GM12874 (cell line): ENCODE data around the gene TBCEL.

ENCODE experiments used
- TF ChIP-seq, protein P1 (sequence below): IDR thresholded peaks from 2 replicates; pipeline ENCODE4 v1.5.1; 2011; ENCODE audit warnings: low read depth, mild to moderate bottlenecking, control low read depth, low read length, moderate library complexity; ENCODE audit not compliant: insufficient read depth

The TBCEL gene

DNA sequence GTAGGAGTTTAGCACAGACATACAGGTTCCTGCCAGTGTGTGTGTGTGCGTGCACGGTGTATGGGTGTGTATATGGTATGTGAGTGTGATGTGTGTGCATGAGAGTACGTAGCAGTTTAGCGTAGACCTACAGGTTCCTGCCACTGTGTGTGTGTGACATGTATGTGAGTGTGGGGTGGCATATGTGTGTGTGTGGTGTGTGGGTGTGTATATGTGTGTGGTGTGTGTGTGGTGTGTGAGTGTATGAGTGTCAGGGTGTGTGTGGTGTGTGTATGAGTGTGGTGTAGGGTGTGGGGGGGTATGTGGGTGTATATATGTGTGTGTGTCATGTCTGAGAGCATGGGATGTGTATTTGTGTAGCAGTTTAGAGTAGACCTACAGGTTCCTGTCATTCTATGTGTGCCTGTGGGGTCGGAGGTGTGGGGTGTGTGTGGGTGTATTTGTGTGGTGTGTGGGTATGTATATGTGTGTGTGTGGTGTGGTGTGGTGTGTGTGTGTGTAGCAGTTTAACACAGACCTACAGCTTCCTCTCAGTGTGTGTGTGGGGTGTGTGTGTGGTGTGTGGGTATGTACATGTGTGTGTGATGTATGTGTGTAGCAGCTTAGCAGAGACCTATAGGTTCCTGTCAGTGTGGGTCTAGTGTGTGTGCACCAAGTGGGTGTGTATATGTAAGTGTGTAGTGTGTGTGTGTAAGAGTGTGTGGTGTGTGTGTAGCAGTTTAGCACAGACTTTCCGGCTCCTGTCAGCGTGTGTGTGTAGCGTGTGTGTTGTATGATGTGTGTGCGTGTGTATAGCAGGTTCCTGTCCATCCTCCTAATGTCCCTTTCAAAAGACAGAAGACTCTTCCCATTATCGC, 31.8 kb upstream of the TBCEL start:
- TF ChIP-seq, protein P1, sequence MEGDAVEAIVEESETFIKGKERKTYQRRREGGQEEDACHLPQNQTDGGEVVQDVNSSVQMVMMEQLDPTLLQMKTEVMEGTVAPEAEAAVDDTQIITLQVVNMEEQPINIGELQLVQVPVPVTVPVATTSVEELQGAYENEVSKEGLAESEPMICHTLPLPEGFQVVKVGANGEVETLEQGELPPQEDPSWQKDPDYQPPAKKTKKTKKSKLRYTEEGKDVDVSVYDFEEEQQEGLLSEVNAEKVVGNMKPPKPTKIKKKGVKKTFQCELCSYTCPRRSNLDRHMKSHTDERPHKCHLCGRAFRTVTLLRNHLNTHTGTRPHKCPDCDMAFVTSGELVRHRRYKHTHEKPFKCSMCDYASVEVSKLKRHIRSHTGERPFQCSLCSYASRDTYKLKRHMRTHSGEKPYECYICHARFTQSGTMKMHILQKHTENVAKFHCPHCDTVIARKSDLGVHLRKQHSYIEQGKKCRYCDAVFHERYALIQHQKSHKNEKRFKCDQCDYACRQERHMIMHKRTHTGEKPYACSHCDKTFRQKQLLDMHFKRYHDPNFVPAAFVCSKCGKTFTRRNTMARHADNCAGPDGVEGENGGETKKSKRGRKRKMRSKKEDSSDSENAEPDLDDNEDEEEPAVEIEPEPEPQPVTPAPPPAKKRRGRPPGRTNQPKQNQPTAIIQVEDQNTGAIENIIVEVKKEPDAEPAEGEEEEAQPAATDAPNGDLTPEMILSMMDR: no peak

DNA sequence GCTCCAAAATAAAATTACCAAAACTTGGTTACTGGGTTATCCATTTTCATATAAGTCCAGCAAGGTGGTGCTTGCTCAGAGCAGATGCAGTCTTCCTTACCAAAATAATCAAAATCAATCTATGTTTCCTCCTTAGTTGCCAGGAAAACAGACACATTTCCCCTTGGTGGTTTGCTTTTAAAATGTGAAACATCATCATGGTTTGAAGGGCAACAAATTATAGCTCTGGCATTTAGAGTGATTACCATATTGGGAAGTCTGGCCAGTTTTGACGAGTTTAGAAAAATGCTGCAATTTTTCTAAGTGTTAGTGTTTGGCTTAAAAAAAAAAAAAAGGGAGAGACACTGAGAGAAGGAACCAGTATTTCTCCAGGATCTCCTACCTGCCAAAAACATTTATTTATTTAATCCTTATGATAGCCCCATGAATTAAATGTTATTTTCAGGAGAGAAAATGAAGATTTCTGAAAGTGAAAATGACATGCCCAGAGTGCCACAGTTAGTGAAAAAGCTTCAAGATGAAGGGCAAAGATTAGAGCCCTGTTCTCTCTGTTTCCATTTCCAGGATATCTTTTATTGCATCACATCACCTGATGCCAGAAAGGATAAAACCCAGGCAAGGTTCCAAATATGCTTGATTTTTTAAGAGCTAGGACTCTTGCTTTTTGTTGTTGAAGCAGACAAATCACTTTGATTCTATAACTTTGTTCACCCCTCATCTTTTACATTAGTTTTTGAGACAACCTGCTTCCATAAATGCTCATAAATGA, 29.6 kb upstream of the TBCEL start:
- TF ChIP-seq, protein P1: no peak

DNA sequence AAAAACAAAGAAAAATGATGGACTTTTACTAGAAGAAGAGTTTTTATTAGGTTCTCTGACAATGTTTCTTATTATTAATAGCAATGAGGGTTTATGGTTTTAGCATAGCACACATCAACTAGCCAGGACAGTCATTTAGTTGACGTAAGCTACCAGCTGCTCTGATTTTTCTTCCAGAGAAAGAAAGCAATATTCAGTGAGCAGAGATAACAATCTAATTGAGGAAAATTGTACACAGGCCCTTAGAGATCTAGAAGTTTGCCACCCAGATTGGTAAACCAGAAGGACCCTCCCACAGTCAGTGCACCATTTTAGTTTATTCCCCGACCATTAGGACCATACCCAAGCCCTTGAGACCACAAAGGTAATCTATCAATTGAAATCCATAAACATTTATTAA, 28.7 kb upstream of the TBCEL start:
- TF ChIP-seq, protein P1: no peak

DNA sequence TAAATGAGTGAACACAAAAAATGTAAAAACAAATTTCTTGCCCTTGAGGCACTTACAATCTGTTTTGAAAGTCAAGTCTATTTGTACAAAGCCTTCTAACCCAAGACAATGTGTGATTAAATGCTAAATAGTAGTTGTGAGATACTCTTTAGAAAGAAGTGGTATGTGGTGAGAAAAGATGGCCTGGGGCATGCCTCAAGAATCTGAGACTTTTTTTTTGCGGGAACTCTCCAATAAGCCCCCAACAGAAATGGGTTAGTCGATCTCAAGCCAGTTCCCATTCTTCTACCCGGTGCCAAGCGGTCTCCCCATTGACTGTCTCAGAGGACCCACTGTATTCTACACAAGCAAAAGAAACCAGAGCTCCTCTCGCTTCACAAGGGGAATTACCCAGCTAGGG, 26.9 kb upstream of the TBCEL start:
- TF ChIP-seq, protein P1: no peak

DNA sequence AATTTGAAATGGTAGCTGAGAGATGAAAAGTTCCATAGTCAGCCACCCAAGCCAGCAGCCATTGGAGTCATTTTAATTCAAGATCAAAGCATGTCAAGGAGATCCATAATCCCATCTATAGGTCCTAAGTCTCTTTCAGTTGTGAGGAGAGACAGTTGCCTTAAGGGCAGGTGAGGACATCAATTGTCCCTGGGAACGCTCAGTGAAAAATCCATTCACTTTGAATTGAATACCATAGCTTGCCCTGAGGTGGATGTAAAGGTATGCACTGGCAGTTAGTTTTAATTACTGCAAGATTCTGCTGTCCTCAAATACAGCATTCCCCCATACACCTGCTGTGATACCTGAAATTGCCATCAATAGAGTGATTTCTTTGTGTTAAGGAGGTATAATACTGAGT, 25.3 kb upstream of the TBCEL start:
- TF ChIP-seq, protein P1: no peak

DNA sequence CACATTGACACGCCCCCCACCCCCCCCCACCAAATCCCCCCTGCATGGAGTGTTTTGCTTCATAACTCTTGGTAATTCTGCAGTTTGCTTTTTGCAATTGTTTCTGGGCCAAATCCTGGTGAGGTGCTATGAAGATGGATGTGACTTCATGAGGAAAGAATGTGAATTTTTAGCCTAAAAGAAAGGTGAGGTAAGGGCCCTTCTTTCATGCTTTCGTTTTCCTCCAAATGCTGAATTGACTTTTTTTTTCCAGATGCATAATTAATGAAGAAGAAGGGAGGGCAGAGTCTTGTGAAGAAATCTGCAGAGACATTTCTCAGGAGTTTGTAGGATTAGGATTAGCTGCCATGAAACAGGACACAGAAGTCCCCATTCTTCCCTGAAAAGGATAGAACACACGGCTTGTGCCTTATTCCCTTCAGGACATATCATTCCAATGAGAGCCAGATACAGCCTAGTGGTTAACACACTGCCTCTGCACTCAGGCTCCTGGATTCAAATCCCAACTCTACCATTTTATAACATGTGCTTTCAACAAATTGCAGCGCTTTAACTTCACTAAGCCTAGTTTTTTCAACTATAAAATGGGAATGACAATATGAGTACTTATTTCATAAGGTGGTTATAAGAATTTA, 19.6 kb upstream of the TBCEL start:
- TF ChIP-seq, protein P1: no peak

DNA sequence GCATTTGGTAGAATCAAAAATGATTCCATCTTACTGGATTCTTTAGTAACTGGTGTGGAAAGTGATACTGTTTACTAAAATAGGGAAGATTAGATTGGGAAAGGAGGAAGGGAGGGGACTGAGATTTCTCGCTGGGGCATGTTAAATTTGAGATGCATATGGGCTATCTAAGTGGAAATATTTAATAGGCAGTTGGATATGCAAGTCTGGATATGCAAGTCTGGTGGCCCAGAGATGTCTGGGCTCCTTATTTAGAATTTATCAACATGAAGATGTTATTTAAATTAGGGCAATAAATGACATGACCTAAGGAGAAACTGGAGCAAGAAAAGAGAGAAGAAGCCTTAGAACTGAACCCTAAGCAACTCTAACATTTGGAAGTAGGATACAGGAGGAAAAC, 17.0 kb upstream of the TBCEL start:
- TF ChIP-seq, protein P1: no peak
